Lung microvascular endothelial cell (primary cell): ENCODE measurements around the gene AGPS. TPM values are rescaled to one million over a fixed set of nuclear protein-coding genes. Genes with fewer than 3 reads are reported as not detected.

ENCODE experiments used
- DNase-seq, 2 donors: peaks; one replicate each; pipeline versions ENCODE4 v3.0.0 to v3.0.0-alpha.2; 2010; ENCODE audit warnings: low read depth in 2 of 2
- total RNA-seq: library from RNA; depleted of rRNA; stranded (reverse); fragments of >200 nt; gene quantifications from 2 replicates; pipeline ENCODE4 v1.2.1, GENCODE V29; 2014

The AGPS gene
- total RNA-seq, 1 donor from 2014 or later, result 46.0 TPM

GRCh38 chr2:177525351-177525924 is 132.9 kb downstream of the AGPS start:
- DNase-seq, result no peak

GRCh38 chr2:177528351-177528933 is 135.9 kb downstream of the AGPS start:
- no peak for DNase-seq

DNA sequence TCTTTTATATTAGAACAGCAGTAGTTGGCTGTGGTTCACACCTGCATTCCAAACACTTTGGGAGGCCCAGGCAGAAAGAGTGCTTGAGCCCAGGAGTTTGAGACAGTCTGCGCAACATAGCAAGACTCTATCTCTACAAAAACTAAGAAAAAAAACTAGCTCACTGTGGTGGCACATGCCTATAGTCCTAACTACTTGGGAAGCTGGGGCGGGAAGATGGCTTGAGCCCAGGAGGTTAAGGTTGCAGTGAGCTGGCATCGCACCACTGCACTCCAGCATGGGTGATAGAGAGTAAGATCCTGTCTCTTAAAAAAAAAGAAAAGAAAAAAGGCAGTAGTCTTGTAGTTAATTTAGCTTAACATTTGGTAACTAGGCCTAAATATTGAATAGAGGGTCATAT is 136.6 kb downstream of the AGPS start:
- no peak for DNase-seq

GRCh38 chr2:177530561-177530960 is 138.0 kb downstream of the AGPS start:
- DNase-seq, result no peak

GRCh38 chr2:177531706-177532105 is 139.1 kb downstream of the AGPS start:
- no peak for DNase-seq

DNA sequence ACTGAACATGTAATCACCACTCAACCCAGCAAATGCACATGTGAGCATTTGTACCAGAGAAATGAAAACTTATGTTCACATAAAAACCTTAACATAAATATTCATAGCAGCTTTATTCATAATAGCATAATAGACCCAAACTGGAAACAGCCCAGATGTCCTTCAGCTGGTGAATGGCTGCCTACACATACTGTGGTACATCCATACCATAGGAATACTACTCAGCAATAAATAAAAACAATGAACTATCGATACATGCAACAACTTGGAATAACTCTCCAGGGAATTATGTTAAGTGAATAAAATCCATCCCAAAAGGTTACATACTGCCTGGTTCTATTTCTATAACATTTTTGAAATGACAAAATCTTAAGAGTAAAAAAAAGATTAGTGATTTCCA is 140.0 kb downstream of the AGPS start:
- DNase-seq, result no peak

DNA sequence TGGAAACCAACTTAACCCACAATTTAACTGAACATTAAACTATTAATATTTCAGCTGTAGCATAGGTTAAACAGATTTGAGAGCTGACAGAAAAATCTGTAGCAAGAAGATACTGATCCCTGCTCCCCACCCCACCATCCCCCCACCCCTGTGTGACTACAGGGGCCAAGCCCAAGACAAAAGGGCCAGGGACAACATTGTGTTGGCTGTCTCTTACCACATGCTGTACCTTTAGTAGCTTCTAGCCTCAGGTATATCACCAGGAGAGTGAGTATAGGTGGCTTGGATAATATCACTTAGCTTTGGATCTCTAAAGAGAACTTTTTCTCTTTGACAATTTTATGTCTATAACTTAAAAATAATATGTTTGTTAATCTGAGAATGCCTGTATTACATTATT is 140.7 kb downstream of the AGPS start:
- DNase-seq, result no peak

DNA sequence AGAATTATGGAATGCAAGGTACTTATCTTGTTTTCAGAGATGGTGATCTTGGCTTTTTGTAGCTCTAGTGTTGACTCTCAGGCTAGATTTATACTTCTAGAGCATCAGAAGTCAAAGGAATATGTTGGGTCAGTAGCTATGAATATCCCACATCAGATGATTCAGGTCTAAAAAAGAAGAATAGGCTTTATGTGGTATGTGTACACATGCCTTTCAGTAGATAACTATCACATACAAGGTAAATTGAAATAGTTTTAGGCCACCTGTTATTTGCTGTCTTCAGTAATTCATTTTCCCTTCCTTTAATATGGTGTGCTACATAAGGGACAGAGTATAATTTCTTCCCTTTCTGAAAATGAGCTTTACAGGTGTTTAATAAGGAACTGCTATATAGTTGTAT is 142.4 kb downstream of the AGPS start:
- no peak for DNase-seq

DNA sequence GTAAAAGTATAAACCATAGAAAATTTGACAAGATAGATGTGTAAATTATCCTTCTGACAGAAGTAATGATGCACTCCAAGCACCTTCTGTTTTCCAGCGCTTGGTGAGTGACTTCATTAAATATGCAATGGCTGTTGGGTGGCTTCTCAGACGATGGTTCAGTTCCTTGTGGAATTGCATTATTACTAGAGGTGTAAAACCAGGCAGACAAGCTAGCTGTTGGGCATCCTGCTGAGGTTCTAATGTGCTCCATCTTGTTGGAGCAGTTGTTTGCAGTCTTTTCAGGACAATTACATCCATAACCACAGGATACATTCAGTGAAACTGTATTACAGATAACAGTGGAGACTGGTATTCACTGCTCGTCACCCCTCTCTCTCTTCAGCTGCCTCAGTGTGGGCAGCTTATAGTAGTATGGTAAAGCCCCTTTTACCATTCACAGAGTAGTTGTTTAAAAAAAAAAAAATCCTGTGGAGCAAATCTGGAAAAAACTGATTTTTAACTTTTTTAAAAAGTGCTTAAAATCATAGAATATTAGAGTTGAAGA is 143.5 kb downstream of the AGPS start:
- no peak for DNase-seq

DNA sequence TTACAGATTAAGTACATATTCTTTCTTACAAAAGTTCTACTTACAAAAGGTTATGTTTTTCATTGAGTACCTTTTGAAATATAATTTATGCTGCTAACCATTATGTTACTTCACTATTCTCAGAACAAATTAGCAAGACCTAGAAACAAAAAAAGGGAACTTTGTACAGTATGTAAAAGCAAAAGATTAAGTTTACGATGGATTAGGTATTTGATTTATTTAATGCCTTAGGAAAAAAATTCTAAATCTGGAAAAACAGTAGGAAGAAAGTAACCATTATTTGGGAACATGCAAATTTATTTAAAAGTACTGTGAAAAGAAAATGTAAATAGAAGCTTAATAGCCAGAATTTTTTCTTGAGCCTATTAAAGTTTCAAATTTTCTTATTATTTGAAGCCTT is 144.6 kb downstream of the AGPS start:
- DNase-seq, result no peak

DNA sequence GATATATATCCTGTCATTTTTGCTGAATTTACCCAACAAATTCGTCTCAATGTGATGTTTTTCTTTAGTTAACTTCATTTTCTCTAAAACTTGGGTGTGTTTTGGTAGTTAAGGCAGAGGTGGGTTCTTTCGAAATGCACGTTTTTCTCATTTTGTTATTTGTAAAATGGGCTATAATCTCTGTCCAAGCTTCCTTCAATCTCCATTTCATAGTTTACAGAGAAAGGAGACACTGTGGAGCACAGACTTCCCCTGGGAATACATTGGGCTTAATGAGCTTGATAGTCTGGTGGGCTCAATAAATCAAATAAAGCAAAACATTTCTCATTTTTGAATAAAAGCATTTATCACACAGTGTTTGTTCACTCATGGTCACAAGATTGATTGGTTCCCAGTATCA is 145.1 kb downstream of the AGPS start:
- no peak for DNase-seq

DNA sequence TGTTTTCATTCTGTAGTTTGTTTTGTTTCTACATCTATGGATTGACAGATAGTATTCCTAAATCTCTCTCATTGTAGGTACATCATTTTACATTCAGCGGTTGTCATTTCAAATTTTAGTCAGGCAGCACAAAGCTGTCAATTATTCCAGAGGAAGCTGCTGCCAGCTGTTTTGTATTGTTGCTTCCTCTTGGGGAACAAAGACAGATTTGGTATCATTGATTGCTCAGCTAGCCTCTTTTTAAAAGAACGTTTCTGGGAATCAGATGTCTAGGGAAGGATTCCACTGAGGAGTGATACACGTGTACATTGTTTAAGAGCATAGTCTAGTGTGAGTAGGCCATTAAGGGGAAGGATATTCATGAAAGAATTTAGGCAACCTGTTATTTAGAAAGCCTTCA is 145.8 kb downstream of the AGPS start:
- peak; percentile 13 to 52 for DNase-seq

- no peak for DNase-seq
Measured at GRCh38 chr2:177540283-177540682, 147.7 kb downstream of the AGPS start.

GRCh38 chr2:177541258-177541991 is 148.9 kb downstream of the AGPS start:
- DNase-seq, result no peak

DNA sequence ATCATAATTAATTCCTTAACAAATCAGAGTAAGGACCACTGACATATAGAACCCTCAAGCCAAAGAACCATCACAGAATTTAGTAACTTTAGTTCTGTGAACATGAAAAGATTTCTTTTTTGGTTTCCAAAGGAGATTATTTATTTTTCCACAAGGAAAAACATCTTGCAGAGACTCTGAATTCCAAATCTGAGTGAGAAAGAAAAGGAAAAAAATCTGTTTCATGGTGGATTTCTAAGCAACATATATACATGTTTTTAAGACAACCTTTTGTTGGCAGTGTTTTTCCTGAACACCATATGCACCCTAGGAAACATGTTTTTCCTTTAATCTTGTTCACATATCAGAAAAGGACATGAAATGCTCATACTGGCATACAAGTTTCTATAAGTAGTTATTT is 149.8 kb downstream of the AGPS start:
- no peak for DNase-seq

- no peak for DNase-seq
Measured at GRCh38 chr2:177543007-177543760, 150.6 kb downstream of the AGPS start.

- no peak for DNase-seq
Measured at GRCh38 chr2:177545143-177545542, 152.6 kb downstream of the AGPS start.

DNA sequence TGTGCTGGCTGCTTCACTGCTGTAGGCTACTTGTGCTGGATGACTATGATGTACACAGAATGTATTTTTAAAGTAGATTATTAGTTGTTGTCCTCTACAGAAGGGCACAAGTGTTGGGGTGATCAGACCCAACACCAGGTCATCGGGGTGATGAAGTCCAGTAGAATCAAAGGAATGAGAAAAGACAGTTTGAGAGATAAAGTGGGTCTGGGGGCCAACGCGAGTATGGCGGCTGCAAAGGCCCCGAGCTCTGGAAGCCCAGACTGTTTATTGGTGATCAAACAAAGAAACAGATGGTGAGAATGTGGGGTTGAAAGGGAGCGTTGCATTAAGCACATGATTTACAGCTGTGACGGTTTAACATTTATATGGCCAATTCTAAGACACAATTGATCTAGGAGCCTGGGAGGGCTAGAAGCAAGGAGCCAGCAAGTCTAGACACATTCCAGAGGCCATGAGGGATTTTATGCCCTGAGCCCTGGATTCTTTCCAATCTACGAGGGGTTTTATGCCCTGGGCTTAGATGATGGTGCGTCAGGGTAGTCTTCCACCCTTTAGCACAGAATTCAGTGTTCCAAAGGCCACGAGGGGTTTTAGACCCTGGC is 153.5 kb downstream of the AGPS start:
- DNase-seq, result no peak

DNA sequence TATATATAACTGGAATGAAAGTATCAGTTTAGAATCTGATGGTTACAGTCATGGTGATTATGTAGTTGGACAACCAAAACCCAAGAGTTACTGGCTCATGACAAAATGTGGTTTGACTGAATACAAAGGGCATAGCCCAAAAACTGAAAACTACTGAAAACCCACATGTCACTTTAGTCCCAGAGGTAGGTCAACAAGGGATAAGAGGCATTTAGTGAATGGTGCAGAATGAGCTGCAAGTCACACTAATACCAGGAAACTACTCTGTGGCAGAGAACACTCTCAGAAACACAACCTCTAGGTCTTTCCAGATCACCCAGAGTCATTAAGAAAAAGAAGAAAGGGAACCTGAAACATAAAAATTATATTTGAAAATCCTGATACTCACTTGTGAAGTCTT is 154.5 kb downstream of the AGPS start:
- DNase-seq, result no peak

DNA sequence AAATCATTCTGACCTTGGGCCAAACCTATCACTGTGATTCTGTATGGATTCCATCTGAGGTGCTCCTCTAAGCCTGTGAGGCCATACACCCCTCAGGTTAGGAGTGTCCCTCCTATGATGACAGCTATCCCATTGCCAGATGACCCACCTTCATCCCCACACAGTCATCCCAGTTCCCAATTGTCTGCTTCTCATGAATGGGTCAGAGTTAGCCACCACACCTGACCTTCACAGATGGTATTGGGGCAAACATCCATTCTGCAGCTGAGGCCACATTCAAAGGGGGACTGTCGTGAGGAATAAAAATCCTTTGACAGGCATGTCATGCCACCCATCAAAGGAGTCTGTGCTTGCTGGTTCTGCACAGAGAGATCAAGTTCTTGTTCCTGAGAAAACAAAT is 155.2 kb downstream of the AGPS start:
- no peak for DNase-seq

DNA sequence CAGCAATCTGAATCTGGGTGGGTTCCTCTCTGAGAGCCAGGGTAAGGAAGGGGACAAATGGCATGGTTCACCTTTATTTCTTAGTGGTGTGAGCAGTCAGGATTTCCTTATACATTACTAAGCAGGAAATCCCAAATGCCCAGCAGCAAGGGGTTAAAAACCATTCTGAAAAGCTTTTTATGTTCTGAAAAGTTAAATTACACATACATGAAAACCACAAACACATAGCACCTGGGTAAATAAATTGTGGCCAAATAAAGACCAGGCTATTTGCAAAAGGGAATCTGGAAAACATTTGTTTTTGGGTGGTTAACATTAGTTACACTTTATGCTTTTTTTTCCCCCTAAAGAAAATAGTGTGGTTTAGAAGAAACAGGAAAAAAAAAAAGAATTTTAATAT is 156.1 kb downstream of the AGPS start:
- DNase-seq, result no peak

- no peak for DNase-seq
Measured at GRCh38 chr2:177549171-177549570, 156.6 kb downstream of the AGPS start.
